Lung (tissue), 16 donors: ENCODE data around the gene PALD1. TPM values are rescaled to one million over a fixed set of nuclear protein-coding genes. Genes with fewer than 3 reads are reported as not detected.
A peak's percentile ranks its signal among the peaks of the same experiment; 100 is the strongest.

Source experiments
- ATAC-seq: fragments of 200-7000 bp; cut with Tn5 transposase; one replicate; pipeline ENCODE4 v1.9.1; 2020; ENCODE audit warnings: moderate number of reproducible peaks; ENCODE audit not compliant: insufficient read depth, low FRiP score
- DNase-seq, 3 donors: peaks; one replicate each; pipeline ENCODE4 v3.0.0-alpha.2; 2013 to 2017
- H3K27ac ChIP-seq, 2 donors: one replicate each; pipeline ENCODE4 v1.5.1; 2013; ENCODE audit warnings: mild to moderate bottlenecking in 2 of 2, moderate library complexity in 2 of 2, control low read depth in 1 of 2, inconsistent platforms in 1 of 2, low read depth in 1 of 2, low read length in 1 of 2
- H3K27me3 ChIP-seq, 3 donors: one replicate each; pipeline ENCODE4 v1.5.1; 2013; ENCODE audit warnings: low read length in 2 of 3; ENCODE audit not compliant: control insufficient read depth in 3 of 3, insufficient read depth in 3 of 3
- H3K36me3 ChIP-seq, 4 donors: one replicate each; pipeline ENCODE4 v1.5.1; 2013; ENCODE audit warnings: low read length in 4 of 4, mild to moderate bottlenecking in 1 of 4, moderate library complexity in 1 of 4; ENCODE audit not compliant: control insufficient read depth in 4 of 4, insufficient read depth in 4 of 4
- H3K4me1 ChIP-seq, 5 donors: one replicate each; pipeline ENCODE4 v1.5.1; 2013; ENCODE audit warnings: low read length in 5 of 5, mild to moderate bottlenecking in 2 of 5, moderate library complexity in 1 of 5; ENCODE audit not compliant: control insufficient read depth in 5 of 5, insufficient read depth in 5 of 5
- H3K4me3 ChIP-seq: one replicate; pipeline ENCODE4 v1.5.1; 2013; ENCODE audit warnings: mild to moderate bottlenecking, control low read depth, moderate library complexity
- H3K9ac ChIP-seq, 2 donors: one replicate each; pipeline ENCODE4 v1.5.1; 2013; ENCODE audit warnings: low read length in 2 of 2, control low read depth in 1 of 2; ENCODE audit not compliant: insufficient read depth in 1 of 2
- H3K9me3 ChIP-seq, 4 donors: one replicate each; pipeline ENCODE4 v1.5.1; 2013; ENCODE audit warnings: low read length in 3 of 4, mild to moderate bottlenecking in 1 of 4, moderate library complexity in 1 of 4; ENCODE audit not compliant: control insufficient read depth in 4 of 4, insufficient read depth in 3 of 4
- WGBS, 2 donors: extraction: QIAGEN DNeasy Blood & Tissue Kit; methylation state at CpG; one replicate each; pipeline ENCODE4 v1.1.7; 2013; 5-methylcytosine and 5-hydroxymethylcytosine counted together
- long read RNA-seq, 5 donors: transcript quantifications; one replicate each; lab custom pipeline, GENCODE V29; 2026
- polyA plus RNA-seq, 2 donors: library from polyadenylated mRNA; stranded (reverse); fragments of 200-250 nt; gene quantifications; one replicate each; pipeline ENCODE4 v1.2.1, GENCODE V29; 2013
- total RNA-seq, 2 donors: library from RNA; depleted of rRNA in 1 of 2; stranded (reverse); fragments of >200 nt in 1 of 2; gene quantifications; one replicate each; pipeline ENCODE4 v1.2.1, GENCODE V29; 2014 to 2021
- TF ChIP-seq, protein P1 (sequence below): IDR thresholded peaks from 2 replicates; pipeline ENCODE4 v1.5.1; 2012; ENCODE audit warnings: mild to moderate bottlenecking; ENCODE audit errors: control extremely low read depth, extremely low read depth
- donor health status: control.
- donor health status: control.
- donor health status: Bipolar disorder and iron deficiency.
- donor health status: healthy.
- donor health status: DM: yes; HTN: yes; CAD: no.

Gene PALD1
- total RNA-seq (10 to 100 TPM; 15.5 to 19.7 TPM), polyA plus RNA-seq (10 to 100 TPM; 10.5 to 15.7 TPM)
- long read RNA-seq, donor 1, full-length matches to known transcripts = 3 of 3 reads
- long read RNA-seq, donor 1, partial matches to known transcripts = 0 of 3 reads
- long read RNA-seq, donor 1, other reads (novel, unspliced or antisense) = 0 of 3 reads
- long read RNA-seq, donor 2, full-length matches to known transcripts = 1 of 18 reads
- long read RNA-seq, donor 2, partial matches to known transcripts = 17 of 18 reads
- long read RNA-seq, donor 2, other reads (novel, unspliced or antisense) = 0 of 18 reads
- long read RNA-seq, donor 3 = 0 reads
- long read RNA-seq, donor 4, full-length matches to known transcripts = 1 of 1 reads
- long read RNA-seq, donor 4, partial matches to known transcripts = 0 of 1 reads
- long read RNA-seq, donor 4, other reads (novel, unspliced or antisense) = 0 of 1 reads
- long read RNA-seq, donor 5 = 0 reads

DNA sequence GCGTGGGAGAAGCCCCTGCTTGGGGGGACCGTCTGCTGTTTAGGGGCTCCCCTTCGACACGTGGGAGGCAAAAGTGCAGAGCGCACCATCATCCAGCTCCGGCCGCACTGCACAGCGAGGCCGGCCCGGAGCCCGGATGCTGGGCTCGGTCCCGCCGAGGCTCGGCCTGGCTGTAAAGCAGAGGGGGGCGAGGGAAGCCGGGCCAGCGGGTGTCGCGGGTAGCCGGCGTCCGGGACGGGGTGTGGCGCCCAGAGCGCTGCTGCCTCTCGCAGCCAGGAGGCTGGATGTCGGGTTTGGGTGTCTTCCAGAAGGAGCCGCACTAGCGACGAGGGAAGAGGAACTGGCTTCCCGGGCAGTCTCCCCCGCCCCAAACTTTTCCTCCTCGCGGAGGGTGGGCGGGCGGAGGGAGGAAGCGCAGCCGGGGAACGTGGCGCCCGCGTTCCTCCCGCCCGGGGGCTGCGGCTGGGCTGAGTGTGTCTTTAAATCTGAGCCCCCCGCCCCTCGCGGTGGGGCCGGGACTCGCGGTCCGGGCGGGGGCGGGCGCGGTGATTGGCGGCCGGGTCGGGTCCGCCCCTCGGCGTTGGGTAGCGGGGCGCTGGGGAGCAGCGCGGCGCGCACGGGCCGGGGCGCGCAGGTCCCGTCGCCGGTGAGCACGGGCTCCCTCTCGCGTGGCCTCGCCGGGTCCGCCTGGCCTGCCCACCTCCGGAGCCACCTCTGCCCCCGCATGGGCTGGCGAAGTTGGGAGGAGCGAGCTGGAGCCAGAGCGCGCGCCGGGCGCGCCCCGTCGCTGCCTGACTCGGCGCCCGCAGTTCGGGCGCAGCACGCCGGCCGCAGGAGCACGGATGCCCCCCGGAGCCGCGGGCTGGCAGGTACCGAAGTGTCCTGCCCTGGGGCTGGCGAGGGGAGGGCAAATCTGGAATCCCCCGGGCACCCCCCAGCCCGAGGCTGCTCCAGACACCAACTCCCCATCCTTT, at the start of gene PALD1:
TSS of gene PALD1 (plus strand) at position 577 of the 974 bp plus-strand sequence. CDS start 47,185 bp downstream, outside the sequence.
- DNase-seq = peak; percentile 93 to 96 (median 94)
- Histone ChIP-seq H3K9ac (peak within 1 kb of the TSS in 1 of 2 donors; percentile 62), H3K4me3 (peak within 1 kb of the TSS; percentile 61), H3K9me3 (no peaks in the 10 kb centered on the region), H3K4me1 (peaks cover 7 to 63% (median 18%) of the 10 kb centered on the region in 5 donors), H3K27me3 (peaks cover 0 to 5% (median 0%) of the 10 kb centered on the region in 3 donors), H3K27ac (peak within 1 kb of the TSS; percentile 67 to 81), H3K36me3 (no peaks in the 10 kb centered on the region)
- 1% methylated on average over 65 to 110 of the region's 110 CpGs for WGBS, 2 donors
- ATAC-seq = peak; percentile 24
- TF ChIP-seq, protein P1, sequence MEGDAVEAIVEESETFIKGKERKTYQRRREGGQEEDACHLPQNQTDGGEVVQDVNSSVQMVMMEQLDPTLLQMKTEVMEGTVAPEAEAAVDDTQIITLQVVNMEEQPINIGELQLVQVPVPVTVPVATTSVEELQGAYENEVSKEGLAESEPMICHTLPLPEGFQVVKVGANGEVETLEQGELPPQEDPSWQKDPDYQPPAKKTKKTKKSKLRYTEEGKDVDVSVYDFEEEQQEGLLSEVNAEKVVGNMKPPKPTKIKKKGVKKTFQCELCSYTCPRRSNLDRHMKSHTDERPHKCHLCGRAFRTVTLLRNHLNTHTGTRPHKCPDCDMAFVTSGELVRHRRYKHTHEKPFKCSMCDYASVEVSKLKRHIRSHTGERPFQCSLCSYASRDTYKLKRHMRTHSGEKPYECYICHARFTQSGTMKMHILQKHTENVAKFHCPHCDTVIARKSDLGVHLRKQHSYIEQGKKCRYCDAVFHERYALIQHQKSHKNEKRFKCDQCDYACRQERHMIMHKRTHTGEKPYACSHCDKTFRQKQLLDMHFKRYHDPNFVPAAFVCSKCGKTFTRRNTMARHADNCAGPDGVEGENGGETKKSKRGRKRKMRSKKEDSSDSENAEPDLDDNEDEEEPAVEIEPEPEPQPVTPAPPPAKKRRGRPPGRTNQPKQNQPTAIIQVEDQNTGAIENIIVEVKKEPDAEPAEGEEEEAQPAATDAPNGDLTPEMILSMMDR = no peak

DNA sequence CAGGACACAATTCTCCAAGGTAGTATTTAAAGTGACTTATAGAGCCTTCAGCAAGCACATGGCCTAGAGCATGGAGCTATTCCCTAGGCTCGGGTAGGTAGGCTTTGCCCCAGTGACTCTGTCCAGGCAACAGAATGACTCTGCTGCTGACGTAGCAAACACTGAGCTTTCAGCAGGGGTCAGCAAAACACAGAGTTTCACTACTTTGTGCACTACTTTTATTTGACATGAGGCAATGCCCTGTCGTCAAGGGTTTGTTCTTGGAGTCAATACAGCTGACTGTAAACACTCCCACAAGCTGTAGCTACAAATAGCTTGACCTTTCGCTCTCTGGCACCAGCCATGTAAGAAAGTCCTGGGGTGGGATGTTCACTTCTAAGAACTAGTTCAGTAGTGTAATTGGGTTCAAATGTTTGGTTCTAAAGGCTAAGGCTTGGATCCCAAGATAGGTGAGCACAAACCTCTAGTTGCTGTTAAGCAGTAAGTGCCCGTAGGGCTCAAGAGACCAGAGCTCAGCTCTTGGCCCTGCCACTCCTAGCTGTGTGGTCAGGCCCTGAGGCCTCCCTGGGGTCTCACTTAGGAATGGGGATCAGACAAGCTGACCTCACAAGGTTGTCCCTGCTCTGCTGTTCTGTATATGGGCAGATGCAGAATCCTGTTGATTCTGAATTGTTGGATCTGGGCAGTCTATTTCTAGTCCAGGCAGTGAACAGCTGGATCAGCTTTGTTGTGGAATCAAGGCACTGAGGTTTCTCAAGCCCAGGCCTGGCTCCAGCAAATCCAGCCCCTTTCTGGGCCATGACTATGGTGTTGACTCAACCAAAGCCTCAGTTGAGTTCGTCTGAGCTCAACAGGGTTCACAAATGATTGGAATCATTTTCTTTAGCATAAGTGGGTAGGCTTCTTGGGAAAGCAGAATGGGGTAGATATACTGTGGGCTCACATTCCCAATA, 47.8 kb upstream of the PALD1 start:
- Histone ChIP-seq H3K4me3 (no peak overlapping the region), H3K27ac (peak overlapping the region; percentile 66 to 79), H3K9ac (peak overlapping the region in 1 of 2 donors; percentile 50), H3K9me3 (no peaks in the 10 kb centered on the region), H3K4me1 (peaks cover 13 to 23% (median 22%) of the 10 kb centered on the region in 5 donors), H3K27me3 (no peaks in the 10 kb centered on the region), H3K36me3 (peaks cover 4 to 20% (median 14%) of the 10 kb centered on the region in 4 donors)
- 39 to 65% methylated on average over 6 of the region's 6 CpGs for WGBS, 2 donors
- TF ChIP-seq, protein P1 = peak; percentile 16
- DNase-seq = peak; percentile 91 to 99 (median 98)
- ATAC-seq = peak; percentile 82

DNA sequence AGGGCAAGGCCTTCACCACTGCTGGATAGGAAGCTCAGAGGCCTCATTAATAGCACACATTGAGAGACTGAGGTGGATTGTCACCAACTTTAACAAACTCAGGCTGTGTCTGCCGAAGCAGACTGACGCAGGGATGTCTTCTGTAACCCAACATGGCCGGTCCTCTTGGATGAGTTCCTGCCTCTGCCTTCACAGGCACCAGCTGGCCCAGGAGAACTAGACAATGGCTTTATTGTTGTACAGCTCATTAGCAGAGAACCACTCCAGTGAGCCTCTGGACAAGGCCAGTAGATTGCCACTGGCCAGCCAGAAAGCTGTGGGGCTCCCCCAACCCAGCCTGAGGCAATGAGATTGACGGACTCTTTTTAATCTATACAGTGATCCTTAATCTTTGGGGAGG, 46.5 kb upstream of the PALD1 start:
- Histone ChIP-seq H3K4me3 (no peak overlapping the region), H3K9me3 (no peaks in the 10 kb centered on the region), H3K27me3 (no peaks in the 10 kb centered on the region), H3K4me1 (peaks cover 13 to 23% (median 22%) of the 10 kb centered on the region in 5 donors), H3K36me3 (peaks cover 3 to 17% (median 11%) of the 10 kb centered on the region in 4 donors), H3K9ac (no peak overlapping the region), H3K27ac (peak overlapping the region; percentile 23 to 24)
- WGBS, 2 donors = 60 to 80% methylated on average over 4 of the region's 4 CpGs
- DNase-seq (peak in 1 of 3 donors; percentile 35), ATAC-seq (no peak)
- TF ChIP-seq, protein P1 = no peak
